ENCODE results near the gene ALK.

ALK gene

GRCh38 chr2:29482348-29482747, 439.0 kb downstream of the ALK start:
- DNase-seq = no peak

DNA sequence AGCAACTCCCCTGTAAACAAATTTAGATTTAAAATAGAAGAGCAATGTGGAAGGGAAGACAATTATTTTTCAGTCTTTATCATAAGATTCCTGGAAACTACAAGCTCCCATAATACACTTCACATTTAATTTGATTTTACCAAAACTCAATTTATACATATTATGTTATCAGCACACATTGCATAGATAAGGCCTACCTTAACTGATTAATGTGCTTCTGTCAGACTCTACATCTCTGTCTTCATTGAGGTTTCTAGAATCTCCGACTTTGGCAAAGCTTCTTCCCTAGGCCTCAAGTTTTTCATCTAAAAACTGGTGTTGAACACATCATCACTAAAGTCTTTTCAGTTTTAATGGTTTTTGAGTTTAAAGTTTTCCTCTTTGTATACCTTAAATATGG, 440.1 kb downstream of the ALK start:
- no peak for DNase-seq

GRCh38 chr2:29480426-29480825, 441.0 kb downstream of the ALK start:
- no peak for DNase-seq

- DNase-seq = no peak
Observed at GRCh38 chr2:29479401-29479800, 442.0 kb downstream of the ALK start.

- DNase-seq = no peak
Observed at GRCh38 chr2:29478641-29479040, 442.7 kb downstream of the ALK start.

- DNase-seq = no peak
Observed at GRCh38 chr2:29477186-29477585, 444.2 kb downstream of the ALK start.

DNA sequence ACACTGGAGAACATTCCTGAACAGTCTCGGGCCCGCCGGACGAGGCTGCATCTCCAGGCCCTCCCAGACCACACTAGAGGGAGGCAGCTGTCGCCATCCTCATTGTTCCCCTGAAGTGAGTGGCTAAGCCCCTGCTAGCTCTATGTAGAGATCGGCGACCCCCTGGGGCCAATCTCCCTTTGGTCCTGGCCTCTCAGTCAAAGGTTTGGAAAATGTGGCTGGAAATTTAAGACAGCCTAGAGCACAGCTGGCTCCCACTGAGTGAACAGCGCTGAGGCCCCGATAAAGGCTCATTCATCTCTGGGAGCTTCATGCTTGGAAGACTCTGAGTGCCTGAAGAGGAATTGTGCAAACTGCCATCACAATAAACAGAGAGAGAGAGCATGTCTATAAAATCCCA, 445.9 kb downstream of the ALK start:
- DNase-seq = no peak

- DNase-seq = no peak
Observed at GRCh38 chr2:29469961-29470360, 451.4 kb downstream of the ALK start.

DNA sequence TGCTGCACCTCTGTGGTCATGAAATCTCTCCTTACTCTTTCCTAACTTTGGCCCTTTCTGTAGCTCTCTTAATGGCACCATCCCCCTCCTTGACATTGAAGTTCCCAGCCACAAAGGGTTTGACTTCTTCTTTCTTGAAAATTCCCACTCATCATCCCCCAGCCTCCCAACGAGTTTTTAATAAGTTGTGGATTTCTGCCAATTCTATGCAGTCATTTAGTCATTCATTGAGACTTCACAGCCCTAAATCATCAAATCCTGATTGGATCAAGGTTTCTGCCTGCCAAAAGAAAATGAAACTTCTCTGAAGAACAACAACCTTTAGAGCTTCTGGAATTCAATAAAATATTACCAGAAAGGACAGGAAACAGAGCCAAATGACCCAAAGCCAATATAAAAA, 451.9 kb downstream of the ALK start:
- no peak for DNase-seq

GRCh38 chr2:29463181-29463900, 458.0 kb downstream of the ALK start:
- DNase-seq = no peak

GRCh38 chr2:29462293-29462692, 459.1 kb downstream of the ALK start:
- DNase-seq = no peak

DNA sequence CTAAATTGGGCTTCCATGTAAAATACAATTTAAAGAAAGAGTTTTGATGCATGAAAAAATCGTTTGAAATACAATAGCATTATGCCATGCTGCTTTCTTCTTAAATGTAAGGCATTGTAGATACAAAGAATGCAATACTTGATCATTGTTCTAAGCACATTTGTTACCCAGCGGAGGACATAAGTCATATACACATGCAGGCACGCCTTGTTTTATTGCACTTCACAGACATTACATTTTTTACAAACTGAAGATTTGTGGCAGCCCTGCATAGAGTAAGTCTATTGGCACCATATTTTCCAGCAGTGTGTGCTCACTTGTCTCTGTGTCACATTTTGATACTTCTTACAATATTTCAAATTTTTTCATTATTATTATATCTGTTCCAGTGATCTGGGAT, 461.2 kb downstream of the ALK start:
- DNase-seq = no peak

- no peak for DNase-seq
Observed at GRCh38 chr2:29459445-29460179, 461.8 kb downstream of the ALK start.

DNA sequence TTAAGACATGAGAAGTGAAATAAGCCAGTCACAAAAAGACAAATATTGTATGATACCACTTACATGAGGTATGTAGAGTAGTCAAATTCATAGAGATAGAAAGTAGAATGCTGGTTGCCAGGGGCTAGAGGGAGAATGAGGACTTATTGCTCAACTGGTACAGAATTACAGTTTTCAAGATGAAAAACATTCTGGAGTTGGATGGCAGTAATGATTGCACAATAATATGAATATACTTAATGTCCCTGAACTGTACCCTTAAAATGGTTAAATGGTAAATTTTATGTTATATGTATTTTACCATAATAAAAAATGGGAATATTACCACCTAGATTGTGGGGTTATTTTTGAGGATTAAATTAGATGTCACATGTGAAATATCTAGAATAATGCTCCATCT, 465.0 kb downstream of the ALK start:
- DNase-seq = no peak

DNA sequence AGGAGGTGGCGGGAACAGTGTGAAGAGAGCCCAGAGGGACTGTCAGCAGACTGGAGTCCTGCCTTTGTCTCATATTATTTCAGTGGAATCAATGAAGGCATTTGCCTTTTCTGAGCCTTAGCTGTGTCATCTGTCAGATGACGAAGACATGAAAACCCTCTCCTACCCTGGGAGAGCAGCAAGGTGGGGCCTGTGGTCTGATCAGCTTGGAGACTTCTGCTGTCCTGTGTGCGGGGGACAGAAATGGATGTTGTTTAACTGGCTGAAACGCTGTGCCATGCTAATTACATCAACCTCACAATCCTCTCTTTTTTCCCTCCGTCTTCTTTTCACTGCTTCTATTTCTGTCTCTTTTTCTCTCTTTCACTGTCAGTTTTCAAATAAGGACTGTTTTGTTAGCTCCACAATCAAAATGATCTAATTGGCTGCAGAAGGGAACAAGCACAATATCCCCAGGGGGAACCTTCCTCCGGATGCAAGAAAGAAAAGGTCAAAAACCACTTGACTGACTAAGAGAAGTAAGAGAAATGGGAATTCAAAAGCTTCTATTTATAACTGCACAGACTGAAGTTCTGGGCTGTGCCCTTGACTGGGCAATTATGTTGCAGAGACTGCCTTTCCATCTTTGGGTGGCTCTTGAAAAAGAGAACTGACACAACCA, 466.1 kb downstream of the ALK start:
- no peak for DNase-seq

DNA sequence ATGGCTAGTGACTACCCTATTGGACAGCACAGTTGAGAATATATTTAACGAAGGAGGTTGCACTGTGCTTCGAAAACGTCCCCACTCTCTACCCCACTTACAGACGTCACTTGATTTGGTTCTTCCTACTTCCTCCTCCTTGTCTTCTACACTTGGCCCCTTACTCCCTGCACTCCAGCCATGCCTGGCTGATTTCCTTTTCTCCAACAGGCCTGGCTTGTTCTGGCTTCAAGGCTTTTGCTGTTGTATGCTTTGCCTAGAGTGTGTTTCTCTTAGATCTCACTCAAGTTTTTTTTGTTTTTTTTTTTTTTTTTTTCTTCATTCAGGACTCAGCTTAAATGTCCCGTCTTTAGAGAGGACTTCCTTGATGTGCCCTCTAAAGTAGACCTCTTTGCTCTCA, 469.4 kb downstream of the ALK start:
- no peak for DNase-seq

DNA sequence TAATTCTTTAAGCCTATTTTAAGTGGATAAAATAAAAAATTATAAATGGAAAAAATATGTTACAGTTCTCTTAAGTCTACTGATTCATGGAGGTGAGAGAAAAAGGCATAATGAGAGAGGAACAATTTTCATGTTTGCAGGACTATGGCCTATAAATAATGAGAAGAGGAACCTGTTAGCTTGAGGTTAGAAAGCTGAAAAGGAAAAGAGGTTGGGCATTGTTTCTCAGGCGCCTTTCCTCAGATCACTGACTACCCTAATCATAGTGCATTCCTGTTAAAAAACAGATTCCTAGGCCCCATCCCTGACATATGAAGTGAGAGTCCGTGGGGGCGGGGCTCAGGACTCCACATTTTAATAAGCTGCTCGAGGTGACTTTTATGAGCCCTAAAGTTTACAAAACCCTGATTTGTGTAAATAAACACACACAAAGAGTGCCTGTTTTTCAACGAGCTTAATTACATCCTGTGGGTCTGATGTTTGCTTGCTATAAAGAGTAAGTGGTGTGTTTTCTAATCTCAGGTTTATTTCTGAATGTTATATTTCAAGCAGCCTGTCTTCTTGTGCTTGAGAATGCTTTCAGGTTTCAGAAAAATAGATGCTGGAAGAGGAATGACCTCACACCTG, 470.7 kb downstream of the ALK start:
- DNase-seq = no peak

DNA sequence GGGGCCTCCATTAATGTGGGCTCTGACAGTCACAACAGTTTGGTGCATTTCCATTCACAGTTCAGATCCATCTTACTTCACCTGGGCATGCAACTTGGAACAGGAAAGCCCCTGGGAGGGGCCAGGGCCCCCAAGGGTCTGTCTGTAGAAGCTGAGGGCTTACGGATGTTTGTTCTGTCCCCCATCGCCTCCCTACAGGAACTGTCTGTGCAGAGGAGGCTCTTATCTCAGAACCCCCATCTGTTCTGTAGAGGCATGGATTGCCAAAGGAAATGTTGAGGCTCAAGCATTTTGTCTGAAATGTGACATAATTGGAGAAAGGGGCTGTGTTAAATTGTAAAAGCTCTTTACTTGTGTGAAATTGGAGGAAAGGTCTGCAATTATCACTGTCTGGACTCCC, 471.9 kb downstream of the ALK start:
- DNase-seq = no peak

GRCh38 chr2:29448096-29448688, 473.2 kb downstream of the ALK start:
- DNase-seq = no peak

DNA sequence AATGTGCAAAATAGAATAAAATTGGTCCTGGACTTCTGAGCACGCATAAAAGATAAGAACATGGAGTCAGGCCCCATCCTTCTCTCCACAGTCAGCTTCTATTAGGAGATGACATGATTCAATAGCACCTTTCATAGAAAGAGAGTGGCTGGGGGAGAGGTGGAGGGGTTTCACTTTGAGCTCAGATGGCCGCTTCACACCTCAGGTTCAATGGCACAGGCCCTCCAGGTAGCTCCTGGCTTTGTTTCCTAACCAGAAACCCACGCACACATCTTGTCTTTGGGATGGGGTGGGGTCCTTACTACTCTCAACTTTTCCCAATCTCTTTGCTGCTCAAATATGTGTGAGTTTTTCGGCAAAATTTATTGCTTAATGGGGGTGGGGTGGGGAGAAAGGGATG, 473.9 kb downstream of the ALK start:
- DNase-seq = no peak

GRCh38 chr2:29446847-29447246, 474.5 kb downstream of the ALK start:
- DNase-seq = no peak

DNA sequence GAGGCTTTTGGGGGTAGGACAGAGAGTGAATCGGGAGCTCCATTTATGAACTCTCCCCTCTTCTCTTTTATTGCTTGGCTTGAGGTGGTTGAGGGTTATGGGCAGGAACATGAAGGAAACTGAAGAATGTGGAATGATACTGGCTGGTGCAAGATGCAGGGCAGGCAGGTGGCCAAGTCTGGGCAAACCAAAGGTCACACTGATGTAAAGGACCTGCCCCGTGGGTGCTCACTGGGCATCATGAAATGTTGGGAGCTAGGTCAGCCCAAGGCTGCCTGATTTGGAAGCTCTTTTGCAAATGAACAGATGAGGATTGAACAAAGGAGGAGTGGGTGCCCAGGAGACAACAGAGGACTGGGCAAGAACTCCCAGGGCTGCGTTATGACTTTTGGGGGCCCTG, 477.2 kb downstream of the ALK start:
- DNase-seq = no peak

DNA sequence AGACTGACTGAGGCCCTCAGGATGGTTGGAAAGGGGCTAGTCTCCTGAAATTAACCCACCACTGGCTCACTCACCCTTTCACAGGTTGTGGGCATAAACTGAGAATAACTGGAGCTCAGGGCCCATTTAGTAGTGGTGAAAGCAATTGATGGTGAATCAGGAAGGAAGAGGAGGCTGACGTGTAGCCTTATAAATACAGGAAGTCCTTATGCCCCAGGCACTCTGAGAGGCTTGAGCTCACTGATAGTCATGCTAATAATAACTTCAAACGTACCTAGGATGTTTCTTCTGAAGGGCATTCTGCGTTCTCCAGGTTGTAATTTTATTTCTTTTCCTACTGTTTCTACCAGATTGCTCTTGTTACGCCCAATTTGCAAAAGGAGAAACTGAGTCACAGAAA, 477.8 kb downstream of the ALK start:
- no peak for DNase-seq
